SK-N-SH (cell line): ENCODE data around the gene C9orf85.

ENCODE experiments used
- CTCF ChIP-seq: fragments of 200-600 bp; sonication (generic); IDR thresholded peaks from 2 replicates; pipeline ENCODE4 v1.6.1; 2017; ENCODE audit warnings: antibody characterized with exemption, mild to moderate bottlenecking, moderate library complexity
- NRF1 ChIP-seq: IDR thresholded peaks from 2 replicates; pipeline ENCODE4 v1.6.1; 2012; ENCODE audit warnings: low read depth, mild to moderate bottlenecking, low read length
- PBX3 ChIP-seq: IDR thresholded peaks from 2 replicates; pipeline ENCODE4; 2012
- POLR2AphosphoS5 ChIP-seq: IDR thresholded peaks from 2 replicates; pipeline ENCODE4 v1.6.1; 2012; ENCODE audit warnings: low read depth, low read length
- SIN3A ChIP-seq: IDR thresholded peaks from 2 replicates; pipeline ENCODE4 v1.6.1; 2012; ENCODE audit warnings: low read depth, mild to moderate bottlenecking, low read length, moderate library complexity, borderline replicate concordance
- TAF1 ChIP-seq: IDR thresholded peaks from 2 replicates; pipeline ENCODE4 v1.6.1; 2012; ENCODE audit warnings: low read depth, mild to moderate bottlenecking, low read length, moderate library complexity, borderline replicate concordance
- TCF12 ChIP-seq: IDR thresholded peaks from 2 replicates; pipeline ENCODE4 v1.4.0; 2012
- TF ChIP-seq, protein P1 (sequence below): fragments of 150-350 bp; IDR thresholded peaks from 2 replicates; pipeline ENCODE4 v1.6.1; 2017; ENCODE audit warnings: antibody characterized with exemption, low read length, low read depth, borderline replicate concordance

DNA sequence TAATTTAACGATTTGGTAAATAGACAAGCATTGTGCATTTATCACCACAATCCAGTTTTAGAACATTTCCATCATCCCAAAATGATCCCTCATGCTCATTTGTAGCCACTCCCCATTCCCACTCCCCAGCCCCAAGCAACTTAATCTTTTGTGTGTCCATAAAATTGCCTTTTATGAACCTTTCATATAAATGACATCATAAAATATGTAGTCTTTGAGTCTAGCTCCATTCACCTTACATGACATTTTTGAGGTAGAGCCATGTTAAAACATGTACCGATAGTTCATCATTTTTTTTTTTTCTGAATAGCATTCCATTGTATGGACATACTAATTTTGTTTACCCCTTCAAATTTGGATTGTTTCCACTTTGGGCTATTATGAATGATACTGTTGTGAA, 70.5 kb downstream of the C9orf85 start:
- TF ChIP-seq CTCF: no peak
- no peak for TF ChIP-seq TAF1
- no peak for TF ChIP-seq PBX3
- TF ChIP-seq POLR2AphosphoS5: no peak
- no peak for TF ChIP-seq TCF12
- no peak for TF ChIP-seq NRF1
- TF ChIP-seq, protein P1, sequence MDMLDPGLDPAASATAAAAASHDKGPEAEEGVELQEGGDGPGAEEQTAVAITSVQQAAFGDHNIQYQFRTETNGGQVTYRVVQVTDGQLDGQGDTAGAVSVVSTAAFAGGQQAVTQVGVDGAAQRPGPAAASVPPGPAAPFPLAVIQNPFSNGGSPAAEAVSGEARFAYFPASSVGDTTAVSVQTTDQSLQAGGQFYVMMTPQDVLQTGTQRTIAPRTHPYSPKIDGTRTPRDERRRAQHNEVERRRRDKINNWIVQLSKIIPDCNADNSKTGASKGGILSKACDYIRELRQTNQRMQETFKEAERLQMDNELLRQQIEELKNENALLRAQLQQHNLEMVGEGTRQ: no peak
- TF ChIP-seq SIN3A: no peak
